SK-N-SH treated with all-trans-retinoic acid at 6 μM for 48 hours (cell line): ENCODE results near the gene CALHM6.

Source experiments
- ATAC-seq: fragments of 200-7000 bp; cut with Tn5 transposase; 3 replicates; pipeline ENCODE4 v1.9.1; 2020; ENCODE audit warnings: mild to moderate bottlenecking, moderate library complexity
- ARNTL ChIP-seq: fragments of 450-650 bp; formaldehyde crosslinking; IDR thresholded peaks from 2 replicates; pipeline ENCODE4 v1.5.0; 2020; ENCODE audit warnings: low read depth, mild to moderate bottlenecking, moderate library complexity, borderline replicate concordance
- BACH2 ChIP-seq: fragments of 250-450 bp; sonication (Bioruptor Pico); IDR thresholded peaks from 2 replicates; pipeline ENCODE4 v1.9.0; 2021; ENCODE audit warnings: mild to moderate bottlenecking, borderline replicate concordance
- CREB5 ChIP-seq: fragments of 250-450 bp; sonication (Bioruptor Pico); IDR thresholded peaks from 2 replicates; pipeline ENCODE4 v1.5.1; 2020; ENCODE audit warnings: low read depth, mild to moderate bottlenecking, moderate library complexity
- CSRNP3 ChIP-seq: fragments of 250-450 bp; sonication (Bioruptor Pico); IDR thresholded peaks from 2 replicates; pipeline ENCODE4 v1.5.1; 2021; ENCODE audit warnings: mild to moderate bottlenecking, moderate library complexity
- ESRRG ChIP-seq: fragments of 250-450 bp; sonication (Bioruptor Pico); IDR thresholded peaks from 2 replicates; pipeline ENCODE4 v1.6.1; 2021; ENCODE audit warnings: mild to moderate bottlenecking
- GLIS3 ChIP-seq: fragments of 250-450 bp; sonication (Bioruptor Pico); IDR thresholded peaks from 2 replicates; pipeline ENCODE4 v1.5.0; 2020; ENCODE audit warnings: mild to moderate bottlenecking, moderate library complexity
- ISL1 ChIP-seq: fragments of 250-450 bp; sonication (Bioruptor Pico); IDR thresholded peaks from 2 replicates; pipeline ENCODE4 v2.1.2; 2022; ENCODE audit warnings: mild to moderate bottlenecking, moderate library complexity
- OSR1 ChIP-seq: fragments of 250-450 bp; sonication (Bioruptor Pico); IDR thresholded peaks from 2 replicates; pipeline ENCODE4 v1.8.0; 2022; ENCODE audit warnings: moderate library complexity, mild to moderate bottlenecking, inconsistent platforms
- PPARA ChIP-seq: fragments of 250-450 bp; sonication (Bioruptor Pico); IDR thresholded peaks from 2 replicates; pipeline ENCODE4 v1.5.0; 2020; ENCODE audit warnings: mild to moderate bottlenecking, borderline replicate concordance
- RARB ChIP-seq: fragments of 250-450 bp; sonication (Bioruptor Pico); IDR thresholded peaks from 2 replicates; pipeline ENCODE4 v1.8.0; 2021; ENCODE audit warnings: mild to moderate bottlenecking, moderate library complexity
- SNAI2 ChIP-seq: fragments of 250-450 bp; sonication (Bioruptor Pico); IDR thresholded peaks from 2 replicates; pipeline ENCODE4 v1.5.0; 2020; ENCODE audit warnings: mild to moderate bottlenecking, moderate library complexity
- TCF4 ChIP-seq: fragments of 250-450 bp; sonication (Bioruptor Pico); IDR thresholded peaks from 2 replicates; pipeline ENCODE4 v1.8.0; 2021; ENCODE audit warnings: mild to moderate bottlenecking, moderate library complexity, borderline replicate concordance
- TOX ChIP-seq: fragments of 250-450 bp; sonication (Bioruptor Pico); IDR thresholded peaks from 2 replicates; pipeline ENCODE4 v1.8.0; 2021; ENCODE audit warnings: mild to moderate bottlenecking, moderate library complexity, borderline replicate concordance
- TSHZ2 ChIP-seq: fragments of 250-450 bp; sonication (Bioruptor Pico); IDR thresholded peaks from 2 replicates; pipeline ENCODE4 v1.5.0; 2020; ENCODE audit warnings: mild to moderate bottlenecking, moderate library complexity
- ZC3H10 ChIP-seq: fragments of 250-450 bp; sonication (Bioruptor Pico); IDR thresholded peaks from 2 replicates; pipeline ENCODE4 v1.5.1; 2021; ENCODE audit warnings: mild to moderate bottlenecking, moderate library complexity
- ZFP3 ChIP-seq: fragments of 250-450 bp; sonication (Bioruptor Pico); IDR thresholded peaks from 2 replicates; pipeline ENCODE4 v1.5.0; 2020; ENCODE audit warnings: mild to moderate bottlenecking, moderate library complexity
- ZFP30 ChIP-seq: fragments of 450-650 bp; formaldehyde crosslinking; IDR thresholded peaks from 2 replicates; pipeline ENCODE4 v1.5.0; 2022; ENCODE audit warnings: mild to moderate bottlenecking, moderate library complexity
- ZNF565 ChIP-seq: fragments of 450-650 bp; formaldehyde crosslinking; conservative IDR thresholded peaks from 2 replicates; pipeline ENCODE4 v1.5.0; 2020; ENCODE audit warnings: low read depth, mild to moderate bottlenecking, moderate library complexity
- ZNF70 ChIP-seq: fragments of 450-650 bp; formaldehyde crosslinking; IDR thresholded peaks from 2 replicates; pipeline ENCODE4 v1.5.0; 2020; ENCODE audit warnings: mild to moderate bottlenecking, moderate library complexity

Gene CALHM6

GRCh38 chr6:116443105-116443504 lies 18.1 kb upstream of the CALHM6 start:
- ATAC-seq, result no peak
- TF ChIP-seq GLIS3 (CRISPR knock-in tag) (no peak), CREB5 (CRISPR knock-in tag) (no peak), ZFP30 (CRISPR knock-in tag) (no peak)

GRCh38 chr6:116444092-116444491 lies 17.1 kb upstream of the CALHM6 start:
- peak; percentile 72 for ATAC-seq
- TF ChIP-seq OSR1 (CRISPR knock-in tag), result no peak
- TF ChIP-seq ARNTL, result no peak
- no peak for TF ChIP-seq RARB (CRISPR knock-in tag)

GRCh38 chr6:116444575-116444974 lies 16.6 kb upstream of the CALHM6 start:
- no peak for ATAC-seq
- TF ChIP-seq SNAI2 (CRISPR knock-in tag), result no peak
- no peak for TF ChIP-seq CSRNP3 (CRISPR knock-in tag)
- no peak for TF ChIP-seq PPARA (CRISPR knock-in tag)
- TF ChIP-seq RARB (CRISPR knock-in tag), result no peak
- TF ChIP-seq, all 23 proteins: peak for 0

- no peak for ATAC-seq
- no peak for TF ChIP-seq CSRNP3 (CRISPR knock-in tag)
Observed at GRCh38 chr6:116445102-116445501, 16.1 kb upstream of the CALHM6 start.

GRCh38 chr6:116446399-116446798 lies 14.8 kb upstream of the CALHM6 start:
- TF ChIP-seq GLIS3 (CRISPR knock-in tag), result no peak
- TF ChIP-seq SNAI2 (CRISPR knock-in tag), result no peak
- TF ChIP-seq TCF4 (CRISPR knock-in tag), result no peak
- no peak for TF ChIP-seq ZNF70 (CRISPR knock-in tag)
- TF ChIP-seq OSR1 (CRISPR knock-in tag), result no peak
- TF ChIP-seq ZFP30 (CRISPR knock-in tag), result no peak
- no peak for TF ChIP-seq ZNF565 (CRISPR knock-in tag)
- TF ChIP-seq PPARA (CRISPR knock-in tag), result no peak
- no peak for TF ChIP-seq TSHZ2 (CRISPR knock-in tag)
- TF ChIP-seq ESRRG (CRISPR knock-in tag), result no peak
- TF ChIP-seq ISL1 (CRISPR knock-in tag), result no peak
- TF ChIP-seq CREB5 (CRISPR knock-in tag), result no peak
- TF ChIP-seq CSRNP3 (CRISPR knock-in tag), result no peak
- TF ChIP-seq ZC3H10 (CRISPR knock-in tag), result no peak
- TF ChIP-seq TOX, result no peak
- TF ChIP-seq BACH2 (CRISPR knock-in tag), result no peak
- TF ChIP-seq ZFP3 (CRISPR knock-in tag), result no peak
- no peak for ATAC-seq
